Measurements from ENCODE around the gene TYMP. TPM values are rescaled to one million over a fixed set of nuclear protein-coding genes. Genes with fewer than 3 reads are reported as not detected.

The TYMP gene
- polyA plus RNA-seq, 1 experiment: 2.9 TPM

DNA sequence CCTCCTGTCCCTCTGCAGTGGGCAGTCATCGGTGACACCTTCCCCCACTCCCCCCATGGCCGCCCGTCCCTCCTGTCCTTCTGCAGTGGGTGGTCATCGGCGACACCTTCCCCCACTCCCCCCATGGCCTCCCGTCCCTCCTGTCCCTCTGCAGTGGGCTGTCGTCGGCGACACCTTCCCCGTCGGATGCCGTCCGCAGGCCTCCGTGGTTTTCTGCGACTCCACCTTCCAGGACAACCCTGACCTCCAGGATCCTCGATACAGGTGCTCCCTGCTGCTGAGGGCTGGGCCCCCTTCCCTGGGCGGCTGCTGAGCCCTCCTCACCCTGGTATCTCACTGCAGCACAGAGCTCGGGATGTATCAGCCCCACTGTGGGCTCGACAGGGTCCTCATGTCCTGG, 40.9 kb downstream of the TYMP start:
- TF ChIP-seq, protein P1, sequence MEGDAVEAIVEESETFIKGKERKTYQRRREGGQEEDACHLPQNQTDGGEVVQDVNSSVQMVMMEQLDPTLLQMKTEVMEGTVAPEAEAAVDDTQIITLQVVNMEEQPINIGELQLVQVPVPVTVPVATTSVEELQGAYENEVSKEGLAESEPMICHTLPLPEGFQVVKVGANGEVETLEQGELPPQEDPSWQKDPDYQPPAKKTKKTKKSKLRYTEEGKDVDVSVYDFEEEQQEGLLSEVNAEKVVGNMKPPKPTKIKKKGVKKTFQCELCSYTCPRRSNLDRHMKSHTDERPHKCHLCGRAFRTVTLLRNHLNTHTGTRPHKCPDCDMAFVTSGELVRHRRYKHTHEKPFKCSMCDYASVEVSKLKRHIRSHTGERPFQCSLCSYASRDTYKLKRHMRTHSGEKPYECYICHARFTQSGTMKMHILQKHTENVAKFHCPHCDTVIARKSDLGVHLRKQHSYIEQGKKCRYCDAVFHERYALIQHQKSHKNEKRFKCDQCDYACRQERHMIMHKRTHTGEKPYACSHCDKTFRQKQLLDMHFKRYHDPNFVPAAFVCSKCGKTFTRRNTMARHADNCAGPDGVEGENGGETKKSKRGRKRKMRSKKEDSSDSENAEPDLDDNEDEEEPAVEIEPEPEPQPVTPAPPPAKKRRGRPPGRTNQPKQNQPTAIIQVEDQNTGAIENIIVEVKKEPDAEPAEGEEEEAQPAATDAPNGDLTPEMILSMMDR (IDR thresholded peaks at IDR 0.05; ENCODE audit: low read depth, low read length): no peak
- ChIA-PET POLR2A (no interaction called here), CTCF (no interaction called here)

DNA sequence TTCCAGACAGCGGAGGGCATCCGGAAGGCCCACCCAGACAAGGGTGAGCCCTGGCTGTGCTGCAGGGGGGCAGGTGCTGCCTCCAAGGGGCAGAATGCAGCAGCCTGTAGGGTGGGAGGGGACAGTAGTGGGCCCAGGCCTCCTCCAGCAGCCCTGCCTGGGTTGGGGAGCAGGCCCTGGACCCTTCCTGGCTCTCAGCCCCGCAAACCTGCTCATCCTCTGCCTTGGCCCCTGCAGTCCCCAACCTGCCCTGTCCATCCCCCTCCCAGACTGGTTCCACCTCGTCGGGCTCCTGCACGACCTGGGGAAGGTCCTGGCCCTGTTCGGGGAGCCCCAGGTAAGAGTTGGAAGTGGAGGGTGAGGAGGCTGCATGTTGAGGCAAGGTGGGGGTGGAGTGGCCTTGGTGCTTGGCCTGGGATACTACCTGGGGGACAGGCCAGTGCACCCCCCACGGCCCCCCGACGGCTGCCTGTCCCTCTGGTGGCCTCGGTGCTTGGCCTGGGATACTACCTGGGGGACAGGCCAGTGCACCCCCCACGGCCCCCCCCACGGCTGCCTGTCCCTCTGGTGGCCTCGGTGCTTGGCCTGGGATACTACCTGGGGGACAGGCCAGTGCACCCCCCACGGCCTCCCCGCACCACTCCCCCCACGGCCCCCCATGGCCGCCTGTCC, 41.7 kb downstream of the TYMP start:
- POLR2A ChIA-PET: no interaction called here
- no peak for DNase-seq (ENCODE audit: low read depth, low spot score)
- no peak overlapping the region for H3K27ac ChIP-seq (ENCODE audit: low read depth, low read length)
- CTCF ChIA-PET: no interaction called here
- no peaks in the 10 kb centered on the region; the same call in 1 of the 2 replicates for H3K9me3 ChIP-seq (ENCODE audit: control insufficient read depth, insufficient read depth, low read length)
- TF ChIP-seq, protein P1 (IDR thresholded peaks at IDR 0.05; ENCODE audit: low read depth, low read length): no peak
- no peak overlapping the region for H3K4me3 ChIP-seq (ENCODE audit: low read depth, low read length)
- H3K27me3 ChIP-seq (ENCODE audit: control insufficient read depth, insufficient read depth, low read length): peaks cover 2% of the 10 kb centered on the region

More for the DNA sequence above, 40.9 kb downstream of the TYMP start:
- Histone ChIP-seq H3K4me3 (ENCODE audit: low read depth, low read length) (no peak overlapping the region), H3K27me3 (ENCODE audit: control insufficient read depth, insufficient read depth, low read length) (peaks cover 2% of the 10 kb centered on the region), H3K9me3 (ENCODE audit: control insufficient read depth, insufficient read depth, low read length) (no peaks in the 10 kb centered on the region; the same call in 1 of the 2 replicates), H3K27ac (ENCODE audit: low read depth, low read length) (no peak overlapping the region)
- DNase-seq (ENCODE audit: low read depth, low spot score): no peak

DNA sequence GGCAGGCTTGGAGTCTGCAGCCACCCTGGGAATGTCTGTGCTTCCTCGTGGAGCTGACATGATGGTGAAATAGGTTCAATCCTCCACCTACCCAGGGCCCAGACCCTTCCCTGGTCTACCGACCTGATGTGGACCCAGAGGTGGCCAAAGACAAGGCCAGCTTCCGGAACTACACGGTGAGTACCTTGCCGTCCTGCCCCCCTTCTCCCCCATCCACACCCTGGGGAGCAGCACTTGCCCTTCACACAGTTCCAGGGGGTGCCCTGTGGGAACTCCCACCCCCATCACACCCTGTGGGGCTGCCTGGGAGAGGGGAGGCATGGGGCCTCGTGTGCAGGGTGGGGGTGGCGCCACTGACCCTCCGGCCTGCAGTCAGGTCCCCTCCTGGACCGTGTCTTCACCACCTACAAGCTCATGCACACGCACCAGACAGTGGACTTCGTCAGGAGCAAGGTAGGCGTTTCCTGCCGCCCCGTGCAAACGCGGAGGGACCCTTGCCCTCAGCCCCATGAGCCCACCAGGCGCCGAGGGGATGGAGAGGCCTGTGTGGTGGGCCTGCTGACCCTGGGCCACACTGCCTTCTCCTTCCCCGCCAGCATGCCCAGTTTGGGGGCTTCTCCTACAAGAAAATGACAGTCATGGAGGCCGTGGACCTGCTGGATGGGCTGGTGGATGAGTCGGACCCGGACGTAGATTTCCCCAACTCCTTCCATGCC, 42.4 kb downstream of the TYMP start:
- peaks cover under 1% of the 10 kb centered on the region; the same call in 1 of the 2 replicates for H3K9me3 ChIP-seq (ENCODE audit: control insufficient read depth, insufficient read depth, low read length)
- no peak overlapping the region for H3K27ac ChIP-seq (ENCODE audit: low read depth, low read length)
- ChIA-PET CTCF (no interaction called here), POLR2A (no interaction called here)
- TF ChIP-seq, protein P1 (IDR thresholded peaks at IDR 0.05; ENCODE audit: low read depth, low read length): no peak
- no peak for DNase-seq (ENCODE audit: low read depth, low spot score)
- H3K4me3 ChIP-seq (ENCODE audit: low read depth, low read length): no peak overlapping the region
- H3K27me3 ChIP-seq (ENCODE audit: control insufficient read depth, insufficient read depth, low read length): peaks cover 2% of the 10 kb centered on the region

DNA sequence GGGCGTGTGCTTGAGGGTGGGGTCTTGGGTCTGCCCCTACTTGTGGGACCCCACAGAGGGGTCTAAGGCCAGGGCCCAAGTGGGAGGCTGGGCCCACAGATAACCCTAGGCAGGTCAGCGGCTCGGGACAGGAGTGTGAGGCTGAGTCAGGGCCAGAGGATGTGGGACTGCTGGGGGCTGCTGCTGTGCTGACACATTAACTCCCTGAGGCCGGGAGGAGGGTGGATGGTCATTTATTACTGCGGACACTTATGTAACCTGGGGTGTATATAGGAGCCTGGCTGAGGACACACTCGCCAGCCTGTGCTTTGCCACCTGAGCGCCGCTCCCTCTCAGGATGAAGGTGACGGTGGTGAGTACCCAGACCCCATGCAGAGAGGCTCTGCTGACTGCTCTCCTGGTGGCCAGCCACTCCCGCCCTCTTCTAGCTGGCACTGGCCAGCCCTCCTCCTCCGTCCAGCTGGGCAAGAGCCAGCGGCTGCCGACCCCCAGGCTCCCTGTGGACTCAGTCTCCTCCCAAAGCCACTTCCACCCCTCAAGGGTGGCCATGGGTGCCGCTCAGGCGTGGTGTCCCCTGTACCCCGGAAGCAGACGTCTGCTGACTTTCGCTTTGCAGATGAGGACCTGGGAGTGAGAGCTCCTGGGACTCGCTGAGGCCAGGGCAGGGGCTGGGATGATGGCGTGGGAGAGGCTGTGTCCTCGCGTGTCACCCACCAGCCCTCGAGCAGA, 43.1 kb downstream of the TYMP start, which contains the start of gene MIOX:
MIOX (plus strand) TSS at position 299 of the 729 bp plus-strand sequence; CDS start at position 338, 39 bp downstream.
- TF ChIP-seq, protein P1 (IDR thresholded peaks at IDR 0.05; ENCODE audit: low read depth, low read length): no peak
- Histone ChIP-seq H3K9me3 (ENCODE audit: control insufficient read depth, insufficient read depth, low read length) (peaks cover 4% of the 10 kb centered on the region; the same call in 1 of the 2 replicates), H3K27me3 (ENCODE audit: control insufficient read depth, insufficient read depth, low read length) (peaks cover 8% of the 10 kb centered on the region), H3K27ac (ENCODE audit: low read depth, low read length) (no peak within 1 kb of the TSS), H3K4me3 (ENCODE audit: low read depth, low read length) (no peak within 1 kb of the TSS)
- DNase-seq (ENCODE audit: low read depth, low spot score): no peak
- CTCF ChIA-PET: interaction anchor here (0.7 kb wide), 1 partner anchor 79 kb away, joined by 3 read pairs; no protein-coding TSS in a partner anchor
- POLR2A ChIA-PET: no interaction called here

Measured in AG04450 (cell line).